HepG2 (cell line): Measurements from ENCODE around the gene TNFRSF18. TPM values are rescaled to one million over a fixed set of nuclear protein-coding genes. Genes with fewer than 3 reads are reported as not detected.

Source experiments
- ATAC-seq: fragments of 200-7000 bp; cut with Tn5 transposase; 3 replicates; pipeline ENCODE4 v1.9.1; 2020; ENCODE audit warnings: mild to moderate bottlenecking, moderate library complexity
- BruUV-seq: library from RNA; stranded (reverse); fragments of 400-500 nt; replicated peaks from 2 replicates; lab custom pipeline; 2021; lab: Mats Ljungman, UMichigan
- CTCF ChIA-PET: fragments of 300-600 bp; formaldehyde crosslinking; extraction: SDS; loops from one replicate; lab custom pipeline; 2021; ENCODE audit warnings: low total read pairs, inconsistent platforms, low intra/inter-chr PET ratio; lab: Yijun Ruan, JAX
- POLR2A ChIA-PET: fragments of 350-600 bp; sonication (Branson Sonifier 250); formaldehyde crosslinking; loops from one replicate; lab custom pipeline; 2020; ENCODE audit warnings: antibody characterized with exemption, inconsistent platforms; lab: Yijun Ruan, JAX
- DNase-seq: peaks from one replicate; pipeline ENCODE4 v3.0.0-alpha.2; 2015; ENCODE audit warnings: low spot score
- FAIRE-seq: peaks from 3 replicates; lab custom pipeline; 2011; peaks lifted over from hg19 to GRCh38; lab: Jason Lieb, UNC
- H2AFZ ChIP-seq: one replicate; pipeline ENCODE4 v1.6.1; 2011; ENCODE audit warnings: low read length, inconsistent platforms
- H3K27ac ChIP-seq: fragments of 300-600 bp; 3 replicates; pipeline ENCODE4 v1.8.0; 2011; ENCODE audit warnings: mixed run types, mild to moderate bottlenecking, mixed read lengths, low read length, inconsistent platforms; ENCODE audit not compliant: insufficient read depth; ENCODE audit errors: extremely low read length
- H3K27me3 ChIP-seq, 2 experiments: fragments of 200-600 bp in 1 of 2; 2 replicates in 1 of 2; 3 replicates in 1 of 2; pipeline versions ENCODE4 v1.6.0 to v1.8.0; 2011; ENCODE audit warnings: low read length in 2 of 2, mild to moderate bottlenecking in 2 of 2, moderate library complexity in 2 of 2, inconsistent platforms in 1 of 2; ENCODE audit not compliant: insufficient read depth in 2 of 2, control insufficient read depth in 1 of 2
- H3K36me3 ChIP-seq, 2 experiments: fragments of 200-600 bp in 1 of 2; replicated peaks in 1 of 2; 2 replicates in 1 of 2; 3 replicates in 1 of 2; pipeline versions ENCODE4 v1.5.1 to v1.8.0; 2011; ENCODE audit warnings: low read length in 2 of 2, inconsistent platforms in 1 of 2; ENCODE audit not compliant: insufficient read depth in 2 of 2, control insufficient read depth in 1 of 2
- H3K4me1 ChIP-seq: 2 replicates; pipeline ENCODE4 v1.5.1; 2012; ENCODE audit warnings: low read length, inconsistent platforms; ENCODE audit not compliant: insufficient read depth
- H3K4me2 ChIP-seq: 2 replicates; pipeline ENCODE4 v1.6.0; 2011; ENCODE audit warnings: low read depth, low read length, inconsistent platforms
- H3K4me3 ChIP-seq, 3 experiments: fragments of 200-600 bp in 1 of 3; sonication (generic), shearing (Covaris generic) in 1 of 3; replicated peaks in 1 of 3; 2 replicates each; pipeline ENCODE4 v1.5.1; 2011 to 2016; ENCODE audit warnings: low read length in 3 of 3, inconsistent platforms in 2 of 3, low read depth in 2 of 3, mild to moderate bottlenecking in 2 of 3, control low read depth in 1 of 3, mixed read lengths in 1 of 3; ENCODE audit not compliant: insufficient read depth in 1 of 3
- H3K79me2 ChIP-seq: one replicate; pipeline ENCODE4 v1.6.1; 2011; ENCODE audit warnings: low read length, inconsistent platforms; ENCODE audit not compliant: insufficient read depth
- H3K9ac ChIP-seq: 2 replicates; pipeline ENCODE4 v1.6.0; 2011; ENCODE audit warnings: mild to moderate bottlenecking, low read depth, low read length, inconsistent platforms; ENCODE audit not compliant: insufficient read depth
- H3K9me3 ChIP-seq: 2 replicates; pipeline ENCODE4 v1.5.1; 2012; ENCODE audit warnings: mild to moderate bottlenecking, low read length
- H4K20me1 ChIP-seq: 2 replicates; pipeline ENCODE4 v1.6.0; 2011; ENCODE audit warnings: inconsistent platforms, mild to moderate bottlenecking, low read length, moderate library complexity; ENCODE audit not compliant: insufficient read depth
- CREM ChIP-seq, 2 experiments: sonication (generic) in 1 of 2; formaldehyde crosslinking in 1 of 2; IDR thresholded peaks; 2 replicates each; pipeline versions ENCODE4 v1.4.0 to v1.6.1; 2016 to 2020; ENCODE audit warnings: antibody characterized with exemption in 1 of 2, mild to moderate bottlenecking in 1 of 2, missing genetic modification reagents in 1 of 2
- HNF4A ChIP-seq: sonication (generic); formaldehyde crosslinking; IDR thresholded peaks from 2 replicates; pipeline ENCODE4 v1.4.0; 2020; ENCODE audit warnings: missing genetic modification reagents
- MBNL3 ChIP-seq: fragments of 250-450 bp; sonication (Bioruptor Pico); conservative IDR thresholded peaks from 2 replicates; pipeline ENCODE4 v1.8.0; 2022; ENCODE audit warnings: mild to moderate bottlenecking, inconsistent platforms
- PTBP1 ChIP-seq: fragments of 200-400 bp; formaldehyde crosslinking; IDR thresholded peaks from 2 replicates; pipeline ENCODE4 v1.6.1; 2018; ENCODE audit warnings: low read length, low read depth; ENCODE audit not compliant: poor library complexity, severe bottlenecking
- RBFOX2 ChIP-seq: fragments of 200-400 bp; formaldehyde crosslinking; IDR thresholded peaks from 2 replicates; pipeline ENCODE4 v1.6.1; 2017; ENCODE audit warnings: low read depth, mild to moderate bottlenecking, low read length
- TBP ChIP-seq: sonication (generic); formaldehyde crosslinking; IDR thresholded peaks from 2 replicates; pipeline ENCODE4 v1.5.0; 2020; ENCODE audit warnings: missing genetic modification reagents
- ZFP41 ChIP-seq: sonication (generic); formaldehyde crosslinking; IDR thresholded peaks from 2 replicates; pipeline ENCODE4 v1.4.0; 2020; ENCODE audit warnings: mild to moderate bottlenecking, missing genetic modification reagents, borderline replicate concordance
- ZNF10 ChIP-seq: sonication (generic); formaldehyde crosslinking; IDR thresholded peaks from 2 replicates; pipeline ENCODE4 v1.4.0; 2020; ENCODE audit warnings: mild to moderate bottlenecking, low read depth, missing genetic modification reagents, borderline replicate concordance
- ZNF136 ChIP-seq: sonication (generic); formaldehyde crosslinking; IDR thresholded peaks from 2 replicates; pipeline ENCODE4 v1.8.1; 2022; ENCODE audit warnings: low read depth, mild to moderate bottlenecking, moderate library complexity, missing genetic modification reagents
- ZNF33B ChIP-seq: sonication (generic); formaldehyde crosslinking; IDR thresholded peaks from 2 replicates; pipeline ENCODE4 v1.5.1; 2020; ENCODE audit warnings: mild to moderate bottlenecking, missing genetic modification reagents
- ZNF468 ChIP-seq: sonication (generic); formaldehyde crosslinking; IDR thresholded peaks from 2 replicates; pipeline ENCODE4 v1.8.0; 2022; ENCODE audit warnings: mild to moderate bottlenecking, moderate library complexity, missing genetic modification reagents
- ZNF552 ChIP-seq: sonication (generic); formaldehyde crosslinking; IDR thresholded peaks from 2 replicates; pipeline ENCODE4 v1.9.0; 2022; ENCODE audit warnings: missing genetic modification reagents, mild to moderate bottlenecking, borderline replicate concordance
- ZNF614 ChIP-seq: IDR thresholded peaks from 2 replicates; pipeline ENCODE4 v1.6.1; 2018; ENCODE audit warnings: missing biosample characterization, missing genetic modification reagents, inconsistent platforms, borderline replicate concordance
- ZNF839 ChIP-seq: sonication (generic); formaldehyde crosslinking; IDR thresholded peaks from 2 replicates; pipeline ENCODE4 v1.4.0; 2020; ENCODE audit warnings: missing genetic modification reagents, mild to moderate bottlenecking, borderline replicate concordance
- ZNF883 ChIP-seq: sonication (generic); formaldehyde crosslinking; IDR thresholded peaks from 2 replicates; pipeline ENCODE4 v1.5.1; 2020; ENCODE audit warnings: mild to moderate bottlenecking, missing genetic modification reagents; ENCODE audit errors: not compliant biosample characterization
- WGBS: methylation state at CpG from one replicate; pipeline ENCODE4 v1.1.6; 2017; ENCODE audit warnings: low lambda C conversion rate; 5-methylcytosine and 5-hydroxymethylcytosine counted together
- in situ Hi-C: cut with HindIII; loops from 2 replicates; pipeline ENCODE4 v1.10.0; 2017; ENCODE audit warnings: low pct_unique_long_range_greater_than_20kb; ENCODE audit not compliant: extremely low pct_ligation_motif_present
- intact Hi-C: fragments of 100-400 bp; cut with micrococcal nuclease; formaldehyde crosslinking; loops from one replicate; pipeline ENCODE4 v1.10.0; 2022; ENCODE audit not compliant: unreplicated experiment
- polyA plus RNA-seq, 8 experiments: library from polyadenylated mRNA; depleted of rRNA in 3 of 8; stranded (reverse) in 7 of 8; unstranded in 1 of 8; fragments of >200 nt; fragmentation: Illumina TruSeq in 4 of 8; extraction: Trizol in 4 of 8; gene quantifications; 2 replicates each; pipeline versions ENCODE4 v1.2.1 to v1.2.3, GENCODE V29; 2011 to 2016; ENCODE audit warnings: low read depth in 4 of 8, missing spikeins in 1 of 8, mixed read lengths in 1 of 8; ENCODE audit not compliant: insufficient read depth in 1 of 8
- total RNA-seq, 5 experiments: library from RNA; depleted of rRNA; stranded (reverse); fragments of >200 nt; fragmentation: Illumina TruSeq; extraction: Trizol; gene quantifications; 2 replicates each; pipeline ENCODE4 v1.2.3, GENCODE V29; 2016; ENCODE audit warnings: low read depth in 1 of 5
- TF ChIP-seq, protein P1 (sequence below): fragments of 450-650 bp; IDR thresholded peaks from 2 replicates; pipeline ENCODE4 v1.6.1; 2017
- TF ChIP-seq, protein P2 (sequence below): sonication (generic); formaldehyde crosslinking; IDR thresholded peaks from 2 replicates; pipeline ENCODE4 v1.8.1; 2022; ENCODE audit warnings: low read depth, mild to moderate bottlenecking, missing genetic modification reagents

TNFRSF18 gene
- total and polyA plus RNA-seq, 2 of the 13 experiments (the other 11 are each of a cell fraction or from before 2014, with no cell fraction given), result not detected

DNA sequence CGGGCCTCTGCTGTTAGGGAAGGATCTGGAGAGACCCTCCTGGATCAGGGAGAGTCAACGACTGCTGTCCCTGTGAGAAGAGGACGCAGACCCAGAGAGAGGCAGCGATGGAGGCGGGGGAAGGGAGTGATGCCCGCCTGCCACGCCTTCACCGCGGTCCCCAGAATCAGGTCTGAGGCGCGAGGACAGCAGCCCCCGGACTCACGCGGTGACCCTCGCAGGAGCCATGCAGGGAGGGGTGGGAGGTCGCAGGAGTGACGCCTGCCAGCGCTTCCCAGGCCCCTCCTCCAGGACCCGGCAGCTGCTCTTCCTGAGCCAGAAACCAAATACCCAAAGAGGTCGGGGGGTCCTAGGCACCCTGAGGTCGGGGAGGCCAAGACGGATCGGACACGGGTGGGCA is 13.8 kb upstream of the TNFRSF18 start (continued):
- TF ChIP-seq CREM (IDR thresholded peaks at IDR 0.05) (no peak), CREM (CRISPR knock-in tag; IDR thresholded peaks at IDR 0.05) (no peak), ZNF10 (CRISPR knock-in tag) (no peak), ZNF468 (CRISPR knock-in tag) (no peak)
- TF ChIP-seq, protein P1, sequence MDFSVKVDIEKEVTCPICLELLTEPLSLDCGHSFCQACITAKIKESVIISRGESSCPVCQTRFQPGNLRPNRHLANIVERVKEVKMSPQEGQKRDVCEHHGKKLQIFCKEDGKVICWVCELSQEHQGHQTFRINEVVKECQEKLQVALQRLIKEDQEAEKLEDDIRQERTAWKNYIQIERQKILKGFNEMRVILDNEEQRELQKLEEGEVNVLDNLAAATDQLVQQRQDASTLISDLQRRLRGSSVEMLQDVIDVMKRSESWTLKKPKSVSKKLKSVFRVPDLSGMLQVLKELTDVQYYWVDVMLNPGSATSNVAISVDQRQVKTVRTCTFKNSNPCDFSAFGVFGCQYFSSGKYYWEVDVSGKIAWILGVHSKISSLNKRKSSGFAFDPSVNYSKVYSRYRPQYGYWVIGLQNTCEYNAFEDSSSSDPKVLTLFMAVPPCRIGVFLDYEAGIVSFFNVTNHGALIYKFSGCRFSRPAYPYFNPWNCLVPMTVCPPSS, result no peak

DNA sequence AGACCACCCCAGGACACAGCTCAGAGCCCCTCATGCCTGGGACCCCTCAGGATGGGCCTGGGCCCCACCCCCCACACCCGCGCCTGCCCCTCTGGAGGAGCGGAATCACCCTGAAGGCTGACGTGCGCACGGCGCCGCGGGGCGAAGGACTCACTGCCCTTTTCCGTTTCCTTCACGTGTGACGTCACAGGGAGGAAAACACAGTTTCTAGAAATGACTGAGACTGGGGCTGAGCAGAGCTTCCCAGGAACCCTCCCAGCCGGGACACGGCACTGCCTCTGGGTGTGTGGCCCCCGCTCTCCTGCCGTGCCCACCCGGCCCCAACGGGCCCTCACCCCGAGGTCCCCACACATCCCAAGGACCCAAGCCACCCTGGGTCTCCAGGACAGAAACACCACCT is 12.9 kb upstream of the TNFRSF18 start:
- no peak overlapping the region for H3K9ac ChIP-seq
- 100% methylated on average over 13 of the region's 20 CpGs for WGBS
- H3K36me3 ChIP-seq, result peaks cover 27 to 54% of the 10 kb centered on the region in 2 experiments; a peak in 4 of 5 replicates
- no peak for FAIRE-seq
- H3K27ac ChIP-seq, result no peak overlapping the region
- POLR2A ChIA-PET, result no interaction called here
- intact Hi-C loops, result no loop called here
- no peak for DNase-seq
- in situ Hi-C loops, result no loop called here
- no peak overlapping the region for H3K4me2 ChIP-seq
- CTCF ChIA-PET, result no interaction called here
- H3K4me1 ChIP-seq, result no peaks in the 10 kb centered on the region
- no TSS peak for BruUV-seq
- ATAC-seq, result no peak
- H3K79me2 ChIP-seq, result no peaks in the 10 kb centered on the region
- H2AFZ ChIP-seq, result no peak overlapping the region
- H3K9me3 ChIP-seq, result no peaks in the 10 kb centered on the region
- H4K20me1 ChIP-seq, result no peaks in the 10 kb centered on the region
- H3K4me3 ChIP-seq, result no peak overlapping the region
- no peak for TF ChIP-seq PTBP1
- TF ChIP-seq ZNF33B, result no peak
- TF ChIP-seq ZNF552 (CRISPR knock-in tag), result no peak
- TF ChIP-seq MBNL3 (CRISPR knock-in tag), result no peak
- TF ChIP-seq ZFP41 (CRISPR knock-in tag), result no peak
- TF ChIP-seq, protein P2, sequence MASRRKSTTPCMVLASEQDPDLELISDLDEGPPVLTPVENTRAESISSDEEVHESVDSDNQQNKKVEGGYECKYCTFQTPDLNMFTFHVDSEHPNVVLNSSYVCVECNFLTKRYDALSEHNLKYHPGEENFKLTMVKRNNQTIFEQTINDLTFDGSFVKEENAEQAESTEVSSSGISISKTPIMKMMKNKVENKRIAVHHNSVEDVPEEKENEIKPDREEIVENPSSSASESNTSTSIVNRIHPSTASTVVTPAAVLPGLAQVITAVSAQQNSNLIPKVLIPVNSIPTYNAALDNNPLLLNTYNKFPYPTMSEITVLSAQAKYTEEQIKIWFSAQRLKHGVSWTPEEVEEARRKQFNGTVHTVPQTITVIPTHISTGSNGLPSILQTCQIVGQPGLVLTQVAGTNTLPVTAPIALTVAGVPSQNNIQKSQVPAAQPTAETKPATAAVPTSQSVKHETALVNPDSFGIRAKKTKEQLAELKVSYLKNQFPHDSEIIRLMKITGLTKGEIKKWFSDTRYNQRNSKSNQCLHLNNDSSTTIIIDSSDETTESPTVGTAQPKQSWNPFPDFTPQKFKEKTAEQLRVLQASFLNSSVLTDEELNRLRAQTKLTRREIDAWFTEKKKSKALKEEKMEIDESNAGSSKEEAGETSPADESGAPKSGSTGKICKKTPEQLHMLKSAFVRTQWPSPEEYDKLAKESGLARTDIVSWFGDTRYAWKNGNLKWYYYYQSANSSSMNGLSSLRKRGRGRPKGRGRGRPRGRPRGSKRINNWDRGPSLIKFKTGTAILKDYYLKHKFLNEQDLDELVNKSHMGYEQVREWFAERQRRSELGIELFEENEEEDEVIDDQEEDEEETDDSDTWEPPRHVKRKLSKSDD, result no peak
- no peak for TF ChIP-seq ZNF883 (CRISPR knock-in tag)
- no peak for TF ChIP-seq ZNF136 (CRISPR knock-in tag)
- TF ChIP-seq TBP (CRISPR knock-in tag), result no peak
- TF ChIP-seq ZNF614 (CRISPR knock-in tag), result no peak
- TF ChIP-seq RBFOX2, result no peak
- no peak for TF ChIP-seq ZNF839 (CRISPR knock-in tag)
- no peak for TF ChIP-seq HNF4A (CRISPR knock-in tag)
- H3K27me3 ChIP-seq, result no peaks in the 10 kb centered on the region
